Endothelial cell of umbilical vein (primary cell): ENCODE results near the gene SPEF2.

ENCODE experiments used
- CTCF ChIP-seq, 2 donors: IDR thresholded peaks; 1 replicate in 1 of 2; 2 replicates in 1 of 2; pipeline ENCODE4 v1.5.1; 2011; ENCODE audit warnings: low read length in 2 of 2, mild to moderate bottlenecking in 2 of 2, moderate library complexity in 2 of 2, control low read depth in 1 of 2, inconsistent platforms in 1 of 2, low read depth in 1 of 2; ENCODE audit not compliant: insufficient read depth in 1 of 2; ENCODE audit errors: extremely low read depth in 1 of 2
- EZH2 ChIP-seq: IDR thresholded peaks from 2 replicates; pipeline ENCODE4 v1.6.1; 2012; ENCODE audit warnings: borderline replicate concordance, low read depth, mild to moderate bottlenecking, moderate library complexity, low read length, inconsistent platforms; ENCODE audit not compliant: severe bottlenecking
- MAX ChIP-seq: IDR thresholded peaks from 2 replicates; pipeline ENCODE4 v1.6.1; 2011; ENCODE audit not compliant: insufficient read depth, insufficient read length
- MYC ChIP-seq: IDR thresholded peaks from one replicate; pipeline ENCODE4 v1.6.1; 2011; ENCODE audit warnings: mild to moderate bottlenecking, low read depth, low read length
- POLR2A ChIP-seq: IDR thresholded peaks from 2 replicates; pipeline ENCODE4 v1.6.1; 2012; ENCODE audit warnings: low read depth, mild to moderate bottlenecking, control low read depth, low read length

GRCh38 chr5:35617435-35618303, at the start of gene SPEF2:
- TF ChIP-seq CTCF (IDR thresholded peaks at IDR 0.05; ENCODE audit: extremely low read depth in 1 of 2, insufficient read depth in 1 of 2, low read depth in 1 of 2, low read length in 2 of 2) = peak; percentile 86 to 87
- no peak for TF ChIP-seq POLR2A
- TF ChIP-seq MAX = no peak
- TF ChIP-seq EZH2 = no peak
- TF ChIP-seq MYC = no peak
